ENCODE results near the gene DCLRE1A.
A peak's percentile ranks its signal among the peaks of the same experiment; 100 is the strongest.
"Not testable (repeated sequence)": the region's sequence is repeated elsewhere in the genome, so short reads cannot be mapped to it uniquely, and the experiment has no call there.

DCLRE1A gene

GRCh38 chr10:113857210-113857609 is 3.3 kb upstream of the DCLRE1A start:
- DNase-seq (ENCODE audit: low spot score): no peak

- no peak for DNase-seq (ENCODE audit: low spot score)
These were observed 2.7 kb upstream of the DCLRE1A start for GRCh38 chr10:113856563-113856962.

GRCh38 chr10:113854761-113855588 is 1.1 kb upstream of the DCLRE1A start:
- peak; percentile 80 for DNase-seq (ENCODE audit: low spot score)

GRCh38 chr10:113853578-113854012 is 287 bp downstream of the DCLRE1A start:
- no peak for DNase-seq (ENCODE audit: low spot score)

GRCh38 chr10:113849946-113850345 is 3.9 kb downstream of the DCLRE1A start:
- no peak for DNase-seq (ENCODE audit: low spot score)

- DNase-seq (ENCODE audit: low spot score): no peak
These were observed 4.6 kb downstream of the DCLRE1A start for GRCh38 chr10:113849140-113849803.

- DNase-seq (ENCODE audit: low spot score): no peak
These were observed 7.8 kb downstream of the DCLRE1A start for GRCh38 chr10:113846036-113846435.

GRCh38 chr10:113843972-113844485 is 9.9 kb downstream of the DCLRE1A start:
- DNase-seq (ENCODE audit: low spot score): no peak

- DNase-seq (ENCODE audit: low spot score): no peak
These were observed 11.7 kb downstream of the DCLRE1A start for GRCh38 chr10:113842171-113842570.

GRCh38 chr10:113828567-113828966 is 25.3 kb downstream of the DCLRE1A start:
- not testable (repeated sequence) for DNase-seq (ENCODE audit: low spot score)

- DNase-seq (ENCODE audit: low spot score): no peak
These were observed 28.1 kb downstream of the DCLRE1A start for GRCh38 chr10:113825791-113826190.

GRCh38 chr10:113823389-113823788 is 30.5 kb downstream of the DCLRE1A start:
- no peak for DNase-seq (ENCODE audit: low spot score)

- DNase-seq (ENCODE audit: low spot score): no peak
These were observed 31.7 kb downstream of the DCLRE1A start for GRCh38 chr10:113822174-113822573.

- DNase-seq (ENCODE audit: low spot score): not testable (repeated sequence)
These were observed 32.6 kb downstream of the DCLRE1A start for GRCh38 chr10:113821306-113821705.

GRCh38 chr10:113820507-113820906 is 33.4 kb downstream of the DCLRE1A start:
- peak; percentile 64 for DNase-seq (ENCODE audit: low spot score)

- DNase-seq (ENCODE audit: low spot score): no peak
These were observed 33.9 kb downstream of the DCLRE1A start for GRCh38 chr10:113819989-113820388.

GRCh38 chr10:113814700-113815099 is 39.2 kb downstream of the DCLRE1A start:
- DNase-seq (ENCODE audit: low spot score): not testable (repeated sequence)

GRCh38 chr10:113808168-113808567 is 45.7 kb downstream of the DCLRE1A start:
- DNase-seq (ENCODE audit: low spot score): no peak

GRCh38 chr10:113806503-113806902 is 47.4 kb downstream of the DCLRE1A start:
- DNase-seq (ENCODE audit: low spot score): no peak

GRCh38 chr10:113802997-113803396 is 50.9 kb downstream of the DCLRE1A start:
- DNase-seq (ENCODE audit: low spot score): no peak

- no peak for DNase-seq (ENCODE audit: low spot score)
These were observed 52.3 kb downstream of the DCLRE1A start for GRCh38 chr10:113801569-113801968.

- DNase-seq (ENCODE audit: low spot score): no peak
These were observed 62.2 kb downstream of the DCLRE1A start for GRCh38 chr10:113791691-113792090.

- DNase-seq (ENCODE audit: low spot score): no peak
These were observed 65.2 kb downstream of the DCLRE1A start for GRCh38 chr10:113788604-113789083.

All from ecto neural progenitor cell (in vitro differentiated cells).